ENCODE results near the gene GPHN.

Gene GPHN

GRCh38 chr14:66939409-66939808, 431.5 kb downstream of the GPHN start:
- TF ChIP-seq CTCF (IDR thresholded peaks at IDR 0.05; ENCODE audit: low read length, missing control alignments) = no peak
- DNase-seq (ENCODE audit: low read depth) = no peak
- no peak overlapping the region for H3K4me3 ChIP-seq (replicated peaks; ENCODE audit: low read depth, low read length)

- peak; percentile 54 for DNase-seq (ENCODE audit: low read depth)
- no peak for TF ChIP-seq CTCF (IDR thresholded peaks at IDR 0.05; ENCODE audit: low read length, missing control alignments)
- H3K4me3 ChIP-seq (replicated peaks; ENCODE audit: low read depth, low read length) = no peak overlapping the region
Observed at GRCh38 chr14:66944872-66945271, 436.9 kb downstream of the GPHN start.

- no peak for DNase-seq (ENCODE audit: low read depth)
- no peak for TF ChIP-seq CTCF (IDR thresholded peaks at IDR 0.05; ENCODE audit: low read length, missing control alignments)
- H3K4me3 ChIP-seq (replicated peaks; ENCODE audit: low read depth, low read length) = no peak overlapping the region
Observed at GRCh38 chr14:66955159-66955558, 447.2 kb downstream of the GPHN start.

GRCh38 chr14:66959437-66960050, 451.6 kb downstream of the GPHN start:
- H3K4me3 ChIP-seq (replicated peaks; ENCODE audit: low read depth, low read length) = no peak overlapping the region
- DNase-seq (ENCODE audit: low read depth) = no peak
- TF ChIP-seq CTCF (IDR thresholded peaks at IDR 0.05; ENCODE audit: low read length, missing control alignments) = no peak

- TF ChIP-seq CTCF (IDR thresholded peaks at IDR 0.05; ENCODE audit: low read length, missing control alignments) = no peak
- DNase-seq (ENCODE audit: low read depth) = no peak
- no peak overlapping the region for H3K4me3 ChIP-seq (replicated peaks; ENCODE audit: low read depth, low read length)
Observed at GRCh38 chr14:66965831-66966230, 457.9 kb downstream of the GPHN start.

- TF ChIP-seq CTCF (IDR thresholded peaks at IDR 0.05; ENCODE audit: low read length, missing control alignments) = no peak
- no peak for DNase-seq (ENCODE audit: low read depth)
- no peak overlapping the region for H3K4me3 ChIP-seq (replicated peaks; ENCODE audit: low read depth, low read length)
Observed at GRCh38 chr14:66972469-66972868, 464.5 kb downstream of the GPHN start.

- TF ChIP-seq CTCF (IDR thresholded peaks at IDR 0.05; ENCODE audit: low read length, missing control alignments) = no peak
- no peak overlapping the region for H3K4me3 ChIP-seq (replicated peaks; ENCODE audit: low read depth, low read length)
- peak; percentile 28 for DNase-seq (ENCODE audit: low read depth)
Observed at GRCh38 chr14:66974397-66975025, 466.6 kb downstream of the GPHN start.

Measured in fibroblast of pulmonary artery (primary cell).